DMS114 treated with DMSO at 0.1 percent for 48 hours (cell line): ENCODE measurements around the gene NEK8.
"Not testable (repeated sequence)": the region's sequence is repeated elsewhere in the genome, so short reads cannot be mapped to it uniquely, and the experiment has no call there.

ENCODE experiments used
- DNase-seq: peaks from one replicate; lab custom pipeline; 2025; ENCODE audit not compliant: unreplicated experiment; lab: John Stamatoyannopoulos, UW

Gene NEK8

DNA sequence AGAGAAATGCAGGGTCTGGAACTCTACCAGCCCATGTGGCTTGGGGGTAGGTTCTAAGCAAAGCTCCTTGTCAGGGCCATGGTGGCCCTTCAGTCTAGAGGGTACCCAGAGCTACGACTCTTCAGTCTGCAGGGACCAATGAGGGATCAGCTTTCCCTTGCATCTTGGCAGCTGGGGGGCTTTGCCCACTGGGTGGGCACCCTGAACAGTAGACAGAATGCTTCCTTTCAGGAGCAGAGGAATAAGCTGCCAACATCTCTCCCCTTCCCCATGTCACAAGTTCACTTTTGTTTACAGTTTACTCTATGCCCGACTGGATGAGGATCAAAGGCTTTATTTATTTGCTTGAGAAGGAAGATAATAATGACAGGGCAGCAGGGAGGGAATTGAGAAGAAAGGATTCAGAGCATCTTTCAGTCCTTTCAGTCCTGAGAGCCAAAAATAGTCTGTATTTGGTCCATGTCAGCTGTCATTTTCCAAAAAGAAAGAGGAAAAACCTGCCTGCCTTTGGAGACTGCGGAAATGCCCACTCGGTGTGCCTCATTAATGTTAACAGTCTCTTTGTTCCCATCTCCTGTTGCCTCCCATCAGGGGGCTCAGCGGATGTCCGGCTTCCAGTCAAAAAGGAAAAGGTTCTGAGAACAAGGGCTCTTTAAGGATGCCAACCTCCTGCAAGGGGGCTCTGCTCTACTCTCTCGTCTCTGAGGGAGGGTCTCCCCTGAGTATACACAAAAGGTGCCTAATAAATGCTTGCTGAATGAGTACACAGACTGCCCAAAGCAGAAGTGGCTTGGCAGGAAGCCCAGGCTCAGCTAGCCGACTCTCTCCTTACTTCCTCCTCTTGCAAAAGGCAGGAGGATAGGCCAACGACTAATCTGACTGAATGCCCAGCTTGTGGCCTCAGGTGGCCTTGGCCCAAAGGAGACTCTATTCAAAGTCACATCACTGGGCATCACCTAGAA is 32.3 kb downstream of the NEK8 start:
- no peak for DNase-seq

DNA sequence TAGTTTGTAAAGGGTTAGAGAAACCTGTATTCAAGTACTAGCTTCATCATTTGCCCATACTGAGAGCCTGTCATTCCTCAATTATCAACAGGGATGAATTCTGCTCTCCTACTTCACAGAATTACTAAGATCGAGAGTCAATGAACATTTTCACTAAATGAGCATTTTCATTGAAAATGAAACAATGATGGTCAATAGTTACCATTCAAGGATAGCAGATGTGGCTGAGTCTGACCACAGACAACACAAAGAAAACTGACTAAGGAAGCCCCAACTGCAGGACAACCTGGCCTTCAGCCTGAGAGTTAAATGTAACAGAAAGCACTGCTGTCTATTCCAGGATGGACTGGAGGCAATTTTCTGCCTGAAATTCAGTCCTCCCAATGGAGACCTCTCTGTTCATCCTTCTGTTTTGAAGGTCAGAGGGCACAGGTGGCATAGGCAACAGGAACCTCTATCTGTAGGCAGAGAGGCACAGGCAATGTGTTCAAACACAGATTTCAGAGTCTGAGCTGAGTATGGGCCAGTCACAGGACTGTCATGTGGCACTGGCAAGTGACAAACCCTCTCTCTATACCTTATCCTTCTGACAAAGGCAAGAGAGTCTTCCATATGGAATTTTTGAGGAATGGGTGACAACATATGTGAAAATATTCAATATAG is 34.7 kb downstream of the NEK8 start:
- DNase-seq = no peak

DNA sequence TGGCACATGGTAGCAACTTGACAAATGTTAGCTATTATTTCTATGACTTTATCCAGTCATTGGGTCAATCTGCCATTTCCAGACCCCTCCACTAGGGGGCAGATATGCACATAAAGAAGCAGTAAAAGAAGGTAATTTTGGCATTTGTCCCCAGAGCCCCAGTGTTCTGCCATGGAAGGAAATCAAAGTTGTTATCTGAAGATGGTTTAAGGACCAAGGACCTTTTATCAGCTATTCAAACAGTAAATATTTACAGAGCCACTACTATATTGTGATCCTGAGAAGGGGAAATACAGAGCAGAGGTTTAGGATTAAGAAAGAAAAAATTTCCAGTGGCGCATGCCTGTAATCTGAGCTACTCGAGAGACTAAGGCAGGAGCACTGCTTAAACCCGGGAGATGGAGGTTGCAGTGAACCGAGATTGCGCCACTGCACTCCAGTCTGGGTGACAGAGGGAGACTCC is 35.2 kb downstream of the NEK8 start:
- peak; percentile 44 for DNase-seq

DNA sequence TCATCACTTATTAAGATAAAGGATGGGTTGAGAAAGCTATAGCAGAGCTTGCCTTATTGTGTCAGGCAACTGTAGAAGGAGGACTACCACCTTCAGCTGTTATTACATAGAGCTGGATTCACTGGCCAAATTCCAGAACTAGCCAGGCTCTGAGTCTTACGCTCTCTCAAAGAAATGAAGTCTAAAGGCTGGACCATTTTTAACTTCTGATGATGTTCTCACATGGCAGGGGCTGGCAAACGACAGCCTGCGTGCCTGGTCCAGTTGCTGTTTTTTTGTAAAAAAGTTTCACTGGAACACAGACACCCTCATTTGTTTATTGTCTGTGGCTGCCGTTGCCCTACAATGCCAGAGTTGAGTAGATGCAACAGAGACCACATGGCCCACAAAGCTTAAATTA is 36.5 kb downstream of the NEK8 start:
- DNase-seq = no peak

DNA sequence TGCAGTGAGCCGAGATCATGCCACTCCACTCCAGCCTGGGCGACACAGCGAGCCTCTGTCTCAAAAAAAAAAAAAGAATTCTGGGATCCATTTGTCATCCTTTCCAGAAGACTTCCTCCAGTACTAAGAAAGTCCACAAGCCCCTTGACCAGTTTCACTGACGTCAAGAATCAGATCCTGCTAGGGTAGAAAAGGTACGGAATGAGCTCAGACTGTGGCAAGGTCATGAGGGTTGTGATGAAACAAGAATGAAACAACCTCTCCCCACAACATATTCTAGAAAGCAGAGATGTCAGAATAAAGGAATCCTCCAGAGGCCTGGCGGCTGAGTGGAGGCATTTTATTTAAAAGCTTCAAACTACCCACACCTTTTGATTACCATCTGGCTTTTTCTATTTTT is 45.1 kb downstream of the NEK8 start:
- no peak for DNase-seq

DNA sequence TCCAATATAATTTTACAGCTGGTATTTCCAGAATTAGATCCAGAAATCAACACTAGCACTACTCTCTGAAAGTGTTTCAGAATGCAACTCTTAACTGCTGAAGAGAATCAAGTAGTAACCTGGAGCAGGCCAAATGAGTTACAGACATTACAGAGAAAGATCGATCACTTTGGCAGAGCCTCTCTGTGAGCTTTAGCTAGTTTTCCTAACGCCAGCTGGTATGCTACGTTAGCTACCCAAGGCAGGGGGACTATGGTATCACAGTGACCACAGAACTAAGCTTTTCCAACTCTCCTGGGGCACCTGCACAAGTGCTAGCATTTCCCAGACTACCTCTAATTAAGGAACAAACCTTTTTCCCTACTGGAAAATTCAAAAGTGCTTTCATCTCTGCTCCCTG is 45.6 kb downstream of the NEK8 start:
- DNase-seq = no peak

DNA sequence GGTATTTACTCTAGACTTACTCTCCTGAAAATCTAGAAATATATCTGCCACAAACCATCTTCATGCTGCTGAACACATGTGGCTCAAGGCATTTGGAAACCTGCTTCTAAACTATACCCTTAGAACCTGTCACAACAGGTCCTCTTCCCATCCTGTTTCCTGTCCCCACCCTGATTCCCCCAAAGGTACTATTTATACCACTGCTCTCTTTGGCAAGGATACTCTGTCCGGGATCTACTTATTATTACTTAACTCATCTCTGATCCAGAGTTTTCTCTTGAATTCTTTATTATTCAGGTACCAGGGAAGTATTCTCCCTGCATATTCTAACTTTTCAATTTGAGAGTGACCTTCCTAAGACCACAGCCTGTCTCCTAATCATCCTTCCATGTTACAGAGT is 48.6 kb downstream of the NEK8 start:
- DNase-seq = no peak

DNA sequence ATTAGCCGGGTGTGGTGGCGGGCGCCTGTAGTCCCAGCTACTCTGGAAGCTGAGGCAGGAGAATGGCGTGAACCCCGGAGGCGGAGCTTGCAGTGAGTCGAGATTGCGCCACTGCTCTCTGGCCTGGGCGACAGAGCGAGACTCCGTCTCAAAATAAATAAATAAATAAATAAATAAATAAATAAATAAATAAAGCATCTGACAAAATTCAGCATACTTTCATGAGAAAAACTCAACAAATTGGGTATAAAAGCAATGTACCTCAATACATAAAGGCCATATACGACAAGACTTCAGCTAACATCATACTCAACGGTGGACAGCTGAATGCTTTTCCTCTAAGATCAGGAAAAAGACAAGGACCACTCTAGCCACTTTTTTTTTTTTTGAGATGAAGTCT is 51.0 kb downstream of the NEK8 start:
- DNase-seq = not testable (repeated sequence)

DNA sequence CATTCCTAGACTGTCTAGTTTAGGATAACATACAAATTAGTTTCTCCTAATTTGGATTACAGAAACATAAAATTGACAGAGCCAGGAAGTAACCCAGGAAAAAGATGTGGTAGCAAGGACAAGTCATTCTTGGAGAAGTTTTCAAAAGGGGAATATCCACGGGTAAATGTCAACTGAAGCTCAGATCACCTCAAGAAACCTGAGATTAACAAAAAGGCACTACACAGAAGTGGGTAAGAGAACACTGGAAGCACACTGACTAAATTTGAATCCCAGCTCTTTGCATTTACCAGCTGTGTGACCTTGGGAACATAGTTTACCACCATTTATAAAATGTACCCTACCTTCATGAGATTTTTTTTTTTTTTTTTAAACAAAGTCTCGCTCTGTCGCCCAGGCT is 54.6 kb downstream of the NEK8 start:
- DNase-seq = no peak

DNA sequence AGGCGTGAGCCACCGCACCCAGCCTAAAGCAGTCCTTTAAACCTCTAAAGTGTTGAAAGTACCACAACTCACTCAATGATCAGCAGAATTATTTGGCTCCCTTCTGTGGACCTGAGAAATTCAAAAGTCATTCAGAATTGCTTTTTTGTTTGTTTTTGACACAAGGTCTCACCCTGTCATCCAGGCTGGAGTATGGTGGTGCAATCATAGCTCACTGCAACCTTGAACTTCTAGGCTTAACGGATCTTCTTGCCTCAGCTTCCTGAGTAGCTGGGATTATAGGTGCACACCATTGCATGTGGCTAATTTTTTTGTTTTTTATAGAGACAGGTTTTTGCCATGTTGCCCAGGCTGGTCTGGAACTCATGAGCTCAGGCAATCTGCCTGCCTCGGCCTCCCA is 59.5 kb downstream of the NEK8 start:
- no peak for DNase-seq
